ENCODE measurements around the gene MS4A10. TPM values are rescaled to one million over a fixed set of nuclear protein-coding genes. Genes with fewer than 3 reads are reported as not detected.

Gene MS4A10
- total RNA-seq, 3 donors from 2014 or later, result 1.2 TPM; not detected in 2

- no peaks in the 10 kb centered on the region for H3K36me3 ChIP-seq (ENCODE audit: low read depth)
- H3K4me3 ChIP-seq, result no peak overlapping the region
- H3K4me1 ChIP-seq (ENCODE audit: low read depth), result peaks cover 3% of the 10 kb centered on the region
- intact Hi-C loops (cut with DNase I, micrococcal nuclease), result no loop called here
- no peak for DNase-seq
- no peak for TF ChIP-seq CTCF (IDR thresholded peaks at IDR 0.05)
- H3K9me3 ChIP-seq, result no peaks in the 10 kb centered on the region
- no peak for ATAC-seq
Measured at GRCh38 chr11:60782393-60783140, 2.6 kb upstream of the MS4A10 start.

GRCh38 chr11:60783141-60783484 is 2.0 kb upstream of the MS4A10 start:
- DNase-seq (no peak), ATAC-seq (no peak)
- no peaks in the 10 kb centered on the region for H3K36me3 ChIP-seq (ENCODE audit: low read depth)
- H3K9me3 ChIP-seq, result no peaks in the 10 kb centered on the region
- peaks cover 3% of the 10 kb centered on the region for H3K4me1 ChIP-seq (ENCODE audit: low read depth)
- intact Hi-C loops (cut with DNase I, micrococcal nuclease), result no loop called here
- H3K4me3 ChIP-seq, result no peak overlapping the region
- no peak for TF ChIP-seq CTCF (IDR thresholded peaks at IDR 0.05)

- Histone ChIP-seq H3K9me3 (no peaks in the 10 kb centered on the region), H3K4me3 (no peak overlapping the region), H3K4me1 (ENCODE audit: low read depth) (peaks cover 3% of the 10 kb centered on the region), H3K36me3 (ENCODE audit: low read depth) (no peaks in the 10 kb centered on the region)
- ATAC-seq, result no peak
- intact Hi-C loops (cut with DNase I, micrococcal nuclease), result no loop called here
- no peak for TF ChIP-seq CTCF (IDR thresholded peaks at IDR 0.05)
- DNase-seq, result no peak
Measured at GRCh38 chr11:60783911-60784310, 1.2 kb upstream of the MS4A10 start.

- intact Hi-C loops (cut with DNase I, micrococcal nuclease), result no loop called here
- Histone ChIP-seq H3K9me3 (no peaks in the 10 kb centered on the region), H3K4me1 (ENCODE audit: low read depth) (peaks cover 3% of the 10 kb centered on the region), H3K36me3 (ENCODE audit: low read depth) (no peaks in the 10 kb centered on the region), H3K4me3 (no peak overlapping the region)
- no peak for TF ChIP-seq CTCF (IDR thresholded peaks at IDR 0.05)
- ATAC-seq (no peak), DNase-seq (no peak)
Measured at GRCh38 chr11:60785806-60786361, 751 bp downstream of the MS4A10 start.

GRCh38 chr11:60786811-60787567 is 1.9 kb downstream of the MS4A10 start:
- ATAC-seq (peak; percentile 70), DNase-seq (peak; percentile 56 to 75 (median 61))
- Histone ChIP-seq H3K4me1 (ENCODE audit: low read depth) (peaks cover 3% of the 10 kb centered on the region), H3K36me3 (ENCODE audit: low read depth) (no peaks in the 10 kb centered on the region), H3K4me3 (no peak overlapping the region), H3K9me3 (no peaks in the 10 kb centered on the region)
- intact Hi-C loops (cut with DNase I, micrococcal nuclease), result no loop called here
- TF ChIP-seq CTCF (IDR thresholded peaks at IDR 0.05), result no peak
